Measurements from ENCODE around the gene FMOD.
A peak's percentile ranks its signal among the peaks of the same experiment; 100 is the strongest.
"Not testable (repeated sequence)": the region's sequence is repeated elsewhere in the genome, so short reads cannot be mapped to it uniquely, and the experiment has no call there.

Gene FMOD

GRCh38 chr1:203304919-203305808 is 45.8 kb downstream of the FMOD start, which contains the start of gene BTG2:
Gene BTG2, plus strand, starts transcription at chr1:203305519. Its CDS starts 88 bp downstream, at chr1:203305607.
- DNase-seq, result peak; percentile 94

DNA sequence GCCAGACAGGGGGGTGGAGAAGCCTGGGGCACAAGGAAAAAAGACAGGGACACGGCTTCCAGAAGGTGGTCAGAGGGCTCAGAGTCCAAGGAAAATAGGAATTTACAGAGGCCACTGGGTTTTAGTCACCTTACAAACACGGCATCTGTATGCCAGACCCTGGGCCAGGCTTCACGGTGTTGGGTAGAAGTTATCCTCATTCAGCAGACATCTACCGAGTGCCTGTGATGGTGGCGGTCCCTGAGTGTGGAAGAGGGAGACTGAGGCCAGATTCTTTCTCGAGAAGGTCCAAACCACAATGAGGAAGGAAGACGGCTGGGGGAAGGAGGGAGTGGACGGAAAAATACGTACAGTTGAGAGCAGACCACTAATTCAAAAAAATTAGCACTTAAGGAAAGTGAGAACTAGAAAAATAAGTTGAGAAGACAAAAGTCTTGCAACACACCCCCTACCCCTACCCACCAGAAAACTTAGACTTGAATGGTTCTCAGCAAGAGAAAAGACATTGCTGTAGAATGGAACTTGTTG is 46.5 kb downstream of the FMOD start:
- no peak for DNase-seq

- DNase-seq, result no peak
Observed at GRCh38 chr1:203302894-203303293, 48.0 kb downstream of the FMOD start.

GRCh38 chr1:203302456-203302855 is 48.5 kb downstream of the FMOD start:
- DNase-seq, result no peak

- DNase-seq, result no peak
Observed at GRCh38 chr1:203301331-203301668, 49.6 kb downstream of the FMOD start.

- no peak for DNase-seq
Observed at GRCh38 chr1:203300441-203301330, 50.2 kb downstream of the FMOD start.

GRCh38 chr1:203299719-203300429 is 51.0 kb downstream of the FMOD start:
- not testable (repeated sequence) for DNase-seq

GRCh38 chr1:203299169-203299568 is 51.8 kb downstream of the FMOD start:
- DNase-seq, result no peak

- no peak for DNase-seq
Observed at GRCh38 chr1:203296460-203297073, 54.4 kb downstream of the FMOD start.

DNA sequence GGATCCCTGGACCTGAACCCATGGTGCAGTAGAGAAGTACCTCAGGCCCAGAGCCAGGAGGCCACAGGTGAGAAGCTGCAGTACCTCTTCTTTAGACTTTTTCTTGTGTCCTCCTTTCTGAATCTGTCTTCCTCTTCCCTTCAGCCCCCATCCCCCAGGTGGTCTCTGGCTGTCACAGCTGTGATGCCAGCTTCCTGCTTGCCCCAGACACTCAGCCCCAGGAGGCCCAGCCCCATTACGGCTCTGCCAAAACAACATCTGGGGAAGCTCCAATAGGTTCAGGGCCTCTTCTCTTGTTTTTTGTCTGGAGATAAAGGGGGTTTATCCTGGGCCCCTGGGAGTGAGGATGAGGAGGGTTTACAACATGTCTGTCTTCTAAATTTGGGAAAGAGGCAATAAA is 55.1 kb downstream of the FMOD start:
- no peak for DNase-seq

- no peak for DNase-seq
Observed at GRCh38 chr1:203291201-203292096, 59.5 kb downstream of the FMOD start.
